GM10248 (cell line): ENCODE data around the gene KCNE4.

ENCODE experiments used
- CTCF ChIA-PET: fragments of 300-600 bp; sonication (Branson Sonifier 250); formaldehyde crosslinking; extraction: SDS; loops from one replicate; lab custom pipeline; 2021; ENCODE audit warnings: antibody characterized with exemption; lab: Yijun Ruan, JAX
- POLR2A ChIA-PET: fragments of 350-650 bp; sonication (Branson Sonifier 250); formaldehyde crosslinking; extraction: SDS; loops from one replicate; lab custom pipeline; 2020; ENCODE audit warnings: antibody characterized with exemption; lab: Yijun Ruan, JAX
- DNase-seq: peaks from one replicate; pipeline ENCODE4 v3.0.0; 2012; ENCODE audit errors: extremely low spot score
- CTCF ChIP-seq: IDR thresholded peaks from 2 replicates; pipeline ENCODE4 v1.5.1; 2012; ENCODE audit warnings: mild to moderate bottlenecking, low read depth; ENCODE audit errors: extremely low read depth, missing control alignments, control extremely low read depth

The KCNE4 gene

GRCh38 chr2:223081789-223082188, 29.8 kb downstream of the KCNE4 start:
- no peak for DNase-seq
- TF ChIP-seq CTCF = no peak
- ChIA-PET CTCF (interaction anchor here (1.1 kb wide), 1 partner anchor 20 kb away, joined by 3 read pairs; no protein-coding TSS in a partner anchor), POLR2A (no interaction called here)

GRCh38 chr2:223082706-223083105, 30.7 kb downstream of the KCNE4 start:
- CTCF ChIA-PET = interaction anchor here (0.8 kb wide), 1 partner anchor 12 kb away, joined by 3 read pairs; no protein-coding TSS in a partner anchor
- POLR2A ChIA-PET = no interaction called here
- DNase-seq = no peak
- no peak for TF ChIP-seq CTCF

GRCh38 chr2:223083402-223084070, 31.5 kb downstream of the KCNE4 start:
- CTCF ChIA-PET = no interaction called here
- DNase-seq = no peak
- POLR2A ChIA-PET = no interaction called here
- no peak for TF ChIP-seq CTCF

- CTCF ChIA-PET = interaction anchor here (1.1 to 1.2 kb wide), 2 partner anchors 11 to 113 kb away, joined by 3 read pairs; no protein-coding TSS in a partner anchor
- DNase-seq = no peak
- TF ChIP-seq CTCF = no peak
- POLR2A ChIA-PET = no interaction called here
These were observed 32.9 kb downstream of the KCNE4 start for GRCh38 chr2:223084873-223085272.

GRCh38 chr2:223086370-223086981, 34.5 kb downstream of the KCNE4 start:
- no peak for TF ChIP-seq CTCF
- CTCF ChIA-PET = no interaction called here
- no peak for DNase-seq
- POLR2A ChIA-PET = no interaction called here

GRCh38 chr2:223087466-223087865, 35.5 kb downstream of the KCNE4 start:
- no peak for TF ChIP-seq CTCF
- no peak for DNase-seq
- ChIA-PET CTCF (no interaction called here), POLR2A (no interaction called here)
